Heart left ventricle (tissue), 16 donors: Measurements from ENCODE around the gene DGKE. TPM values are rescaled to one million over a fixed set of nuclear protein-coding genes. Genes with fewer than 3 reads are reported as not detected.

Source experiments
- ATAC-seq, 4 donors: fragments of 200-7000 bp; cut with Tn5 transposase; one replicate each; pipeline ENCODE4 v1.9.1; 2020 to 2022; ENCODE audit warnings: moderate library complexity in 4 of 4, mild to moderate bottlenecking in 3 of 4, moderate number of reproducible peaks in 1 of 4
- DNase-seq, 5 donors: peaks; one replicate each; pipeline ENCODE4 v3.0.0-alpha.2; 2020
- H3K27ac ChIP-seq, 12 donors: fragments of 200-600 bp; sonication (generic) in 4 of 12; one replicate each; pipeline versions ENCODE4 v1.5.0 to v1.8.0; 2016 to 2022; ENCODE audit warnings: mild to moderate bottlenecking in 2 of 12
- H3K27me3 ChIP-seq, 9 donors: fragments of 200-600 bp; sonication (generic) in 2 of 9; one replicate each; pipeline versions ENCODE4 v1.5.1 to v1.8.0; 2016 to 2022; ENCODE audit warnings: mild to moderate bottlenecking in 3 of 9
- H3K36me3 ChIP-seq, 9 donors: fragments of 200-600 bp; sonication (generic) in 2 of 9; one replicate each; pipeline versions ENCODE4 v1.5.0 to v1.8.0; 2018 to 2022; ENCODE audit warnings: mild to moderate bottlenecking in 2 of 9
- H3K4me1 ChIP-seq, 12 donors: fragments of 200-600 bp; sonication (generic) in 4 of 12; one replicate each; pipeline versions ENCODE4 v1.5.0 to v1.8.0; 2016 to 2022; ENCODE audit warnings: mild to moderate bottlenecking in 3 of 12
- H3K4me3 ChIP-seq, 12 donors: fragments of 200-600 bp; sonication (generic) in 4 of 12; one replicate each; pipeline versions ENCODE4 v1.5.0 to v1.8.0; 2017 to 2022; ENCODE audit warnings: mild to moderate bottlenecking in 9 of 12, moderate library complexity in 4 of 12
- H3K9me3 ChIP-seq, 12 donors: fragments of 200-600 bp; sonication (generic) in 4 of 12; one replicate each; pipeline versions ENCODE4 v1.5.0 to v1.8.0; 2016 to 2022; ENCODE audit warnings: mild to moderate bottlenecking in 1 of 12
- POLR2A ChIP-seq, 2 donors: fragments of 450-650 bp; IDR thresholded peaks; one replicate each; pipeline ENCODE4 v1.6.1; 2017; ENCODE audit warnings: antibody characterized with exemption in 2 of 2, mild to moderate bottlenecking in 2 of 2, moderate library complexity in 2 of 2
- WGBS, 4 donors: extraction: QIAGEN DNeasy Blood & Tissue Kit in 2 of 4; methylation state at CpG; one replicate each; pipeline versions ENCODE4 v1.1.5 to v1.1.7; 2013 to 2018; 5-methylcytosine and 5-hydroxymethylcytosine counted together
- intact Hi-C, 10 donors: fragments of 100-400 bp; cut with DNase I; formaldehyde crosslinking; loops; one replicate each; pipeline versions ENCODE4 v1.11.1 to v1.14.2; 2022
- polyA plus RNA-seq, 2 donors: library from polyadenylated mRNA; stranded (reverse); fragments of 200-250 nt; gene quantifications; one replicate each; pipeline ENCODE4 v1.2.3, GENCODE V29; 2013
- total RNA-seq, 9 donors: library from RNA; depleted of rRNA in 2 of 9; stranded (reverse); fragments of >200 nt in 2 of 9; fragmentation: NEBNext Ultra II Directional in 3 of 9; extraction: Animal tissue kit (Norgen Biotek cat#: 25700) in 3 of 9; gene quantifications; one replicate each; pipeline versions ENCODE4 v1.1.0 to v1.2.4, GENCODE V29; 2016 to 2023
- TF ChIP-seq, protein P1 (sequence below), 12 donors: fragments of 200-600 bp; sonication (generic) in 4 of 12; IDR thresholded peaks; one replicate each; pipeline versions ENCODE4 v1.5.0 to v1.8.0; 2018 to 2022; ENCODE audit warnings: antibody characterized with exemption in 12 of 12, mild to moderate bottlenecking in 5 of 12
- donor health status: ischemic (EF 13 %, LVEDD 7.1; RV severe dilation, severe dysfunction).
- donor health status: healthy with polysubstance abuse.
- donor health status: DM: no; HTN: yes; CAD: no.
- donor health status: DM: no; HTN: no; CAD: no.
- donor health status: ischemic (EF 25% LVEDD 6.9; RV normal size, moderate dysfunction).
- donor health status: ischemic (EF 25% LVEDD 5.7; RV mildly dilated, moderate dysfunction).
- donor health status: healthy.
- donor health status: DM: yes; HTN: yes; CAD: no.
- donor health status: ischemic (EF 35%, LVEDD 5.7; RV mildly dilated, moderate dysfunction).
- donor health status: nonischemic (EF 11% LVEDD 7.7; RV severe dilation, severe dysfunction).
- donor health status: DM: yes; HTN: yes; CAD: no.
- donor health status: PGD.
- donor health status: ischemic (EF 29% LVEDD 5.4; RV normal size, mild dysfunction).
- donor health status: nonischemic (EF 23%, LVEDD 6.1; RV moderate dilation, normal function).

The DGKE gene
- total and polyA plus RNA-seq, 11 donors, result 0.96 to 4.1 (median 2.8) TPM

DNA sequence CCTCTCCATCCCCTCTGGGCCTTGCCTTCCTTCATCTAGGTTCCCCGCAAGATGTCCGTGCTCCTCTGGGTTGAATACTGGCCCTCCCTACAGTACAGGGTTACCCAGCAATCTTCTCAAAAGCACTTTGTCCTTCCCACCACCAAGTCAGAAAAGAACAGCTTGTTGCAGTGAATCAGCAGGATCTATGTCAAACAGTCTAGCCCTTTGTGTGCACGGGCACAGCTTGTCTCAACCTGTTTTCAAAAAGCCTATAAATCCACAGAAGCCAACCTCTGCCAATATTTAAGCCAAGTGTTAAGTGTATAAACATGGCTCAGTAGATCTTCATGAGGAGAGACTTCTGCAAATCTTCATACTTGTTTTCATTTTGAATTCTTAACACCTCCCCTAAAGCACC is 25.4 kb upstream of the DGKE start:
- H3K36me3 ChIP-seq, result no peaks in the 10 kb centered on the region
- ATAC-seq (no peak), DNase-seq (no peak)
- H3K27me3 ChIP-seq, result no peaks in the 10 kb centered on the region
- no peak overlapping the region for H3K4me3 ChIP-seq
- intact Hi-C loops, result no loop called here
- H3K9me3 ChIP-seq, result no peaks in the 10 kb centered on the region
- TF ChIP-seq, protein P1, sequence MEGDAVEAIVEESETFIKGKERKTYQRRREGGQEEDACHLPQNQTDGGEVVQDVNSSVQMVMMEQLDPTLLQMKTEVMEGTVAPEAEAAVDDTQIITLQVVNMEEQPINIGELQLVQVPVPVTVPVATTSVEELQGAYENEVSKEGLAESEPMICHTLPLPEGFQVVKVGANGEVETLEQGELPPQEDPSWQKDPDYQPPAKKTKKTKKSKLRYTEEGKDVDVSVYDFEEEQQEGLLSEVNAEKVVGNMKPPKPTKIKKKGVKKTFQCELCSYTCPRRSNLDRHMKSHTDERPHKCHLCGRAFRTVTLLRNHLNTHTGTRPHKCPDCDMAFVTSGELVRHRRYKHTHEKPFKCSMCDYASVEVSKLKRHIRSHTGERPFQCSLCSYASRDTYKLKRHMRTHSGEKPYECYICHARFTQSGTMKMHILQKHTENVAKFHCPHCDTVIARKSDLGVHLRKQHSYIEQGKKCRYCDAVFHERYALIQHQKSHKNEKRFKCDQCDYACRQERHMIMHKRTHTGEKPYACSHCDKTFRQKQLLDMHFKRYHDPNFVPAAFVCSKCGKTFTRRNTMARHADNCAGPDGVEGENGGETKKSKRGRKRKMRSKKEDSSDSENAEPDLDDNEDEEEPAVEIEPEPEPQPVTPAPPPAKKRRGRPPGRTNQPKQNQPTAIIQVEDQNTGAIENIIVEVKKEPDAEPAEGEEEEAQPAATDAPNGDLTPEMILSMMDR (IDR thresholded peaks at IDR 0.05), result no peak
- TF ChIP-seq POLR2A (IDR thresholded peaks at IDR 0.05), result no peak
- H3K4me1 ChIP-seq, result no peaks in the 10 kb centered on the region
- 88 to 92% (median 89%) methylated on average over 3 of the region's 3 CpGs for WGBS, 4 donors
- H3K27ac ChIP-seq, result peak overlapping the region in 1 of 12 donors; percentile 63

DNA sequence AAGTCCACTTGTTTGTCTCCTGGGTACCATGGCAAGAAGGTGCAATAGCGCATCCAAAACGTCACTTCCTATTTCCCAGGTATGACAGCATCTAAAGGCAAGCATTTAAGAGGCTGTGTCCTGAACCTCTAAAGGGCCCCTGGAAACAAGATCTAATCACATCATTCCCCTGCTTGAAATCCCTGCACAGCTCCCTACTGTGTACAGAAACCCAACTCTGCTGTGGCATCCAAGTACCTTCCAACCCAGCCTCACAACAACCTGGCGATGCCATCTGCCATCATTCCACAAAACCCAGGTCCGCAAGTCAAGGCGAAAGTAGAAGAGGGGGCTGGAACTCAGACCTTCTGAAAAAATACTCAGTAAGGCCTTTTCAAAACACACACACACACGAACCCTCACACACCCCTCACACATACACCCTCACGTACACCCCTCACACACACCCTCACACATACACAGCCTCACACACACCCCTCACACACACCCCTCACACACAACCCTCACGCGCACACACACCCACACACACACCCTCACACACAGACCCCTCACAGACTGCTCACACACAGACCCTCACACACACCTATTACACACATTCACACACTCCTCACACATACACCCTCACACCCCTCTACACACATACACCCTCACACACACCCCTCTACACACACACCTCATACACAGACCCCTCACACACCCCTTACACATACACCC is 24.7 kb upstream of the DGKE start:
- Histone ChIP-seq H3K9me3 (no peaks in the 10 kb centered on the region), H3K4me1 (no peaks in the 10 kb centered on the region), H3K27ac (no peak overlapping the region), H3K36me3 (no peaks in the 10 kb centered on the region), H3K4me3 (no peak overlapping the region), H3K27me3 (no peaks in the 10 kb centered on the region)
- intact Hi-C loops, result no loop called here
- peak in 1 of 4 donors; percentile 42 for ATAC-seq
- TF ChIP-seq POLR2A (IDR thresholded peaks at IDR 0.05), result no peak
- TF ChIP-seq, protein P1 (IDR thresholded peaks at IDR 0.05), result no peak
- DNase-seq, result no peak
- WGBS, 4 donors, result 91 to 96% (median 95%) methylated on average over 9 of the region's 9 CpGs

DNA sequence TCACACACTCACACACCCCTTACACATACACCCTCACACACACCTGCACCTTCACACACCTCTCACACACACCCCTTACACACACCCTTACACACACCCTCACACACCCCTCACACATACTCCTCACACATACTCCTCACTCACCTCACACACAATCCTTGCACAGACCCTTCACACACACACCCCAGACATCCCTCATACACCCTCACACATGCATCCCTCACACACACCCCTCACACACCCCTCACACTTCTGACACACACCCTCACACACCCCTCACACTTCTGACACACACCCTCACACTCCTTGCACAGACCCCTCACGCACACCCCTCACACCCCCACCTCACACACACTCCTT is 24.2 kb upstream of the DGKE start:
- DNase-seq, result no peak
- H3K27ac ChIP-seq, result no peak overlapping the region
- no peaks in the 10 kb centered on the region for H3K36me3 ChIP-seq
- intact Hi-C loops, result no loop called here
- H3K4me1 ChIP-seq, result no peaks in the 10 kb centered on the region
- H3K4me3 ChIP-seq, result no peak overlapping the region
- no peaks in the 10 kb centered on the region for H3K27me3 ChIP-seq
- no peaks in the 10 kb centered on the region for H3K9me3 ChIP-seq
- WGBS, 4 donors, result 89 to 98% (median 93%) methylated on average over 1 of the region's 1 CpG
- TF ChIP-seq, protein P1 (IDR thresholded peaks at IDR 0.05), result no peak
- TF ChIP-seq POLR2A (IDR thresholded peaks at IDR 0.05), result no peak
- peak in 2 of 4 donors; percentile 16 to 45 for ATAC-seq

DNA sequence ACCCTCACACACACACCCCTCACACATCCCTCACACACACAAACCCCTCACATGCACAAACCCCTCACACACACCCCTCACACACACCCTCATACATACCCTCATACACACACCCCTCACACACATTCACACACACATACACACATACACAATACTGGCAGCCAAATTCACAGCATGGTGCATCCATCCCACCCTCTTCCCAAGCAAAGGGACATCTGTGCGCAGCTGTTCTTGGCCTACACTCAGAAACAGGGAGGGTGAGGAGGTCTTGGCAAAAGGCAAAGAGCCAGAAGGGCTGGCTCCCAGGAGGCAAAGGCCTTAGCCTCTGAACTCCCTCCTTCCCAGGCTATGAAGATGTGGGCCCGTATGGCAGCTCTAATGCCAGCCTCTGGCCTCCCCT is 23.6 kb upstream of the DGKE start:
- 67 to 76% (median 70%) methylated on average over 2 of the region's 2 CpGs for WGBS, 4 donors
- Histone ChIP-seq H3K4me3 (no peak overlapping the region), H3K9me3 (no peaks in the 10 kb centered on the region), H3K27me3 (no peaks in the 10 kb centered on the region), H3K36me3 (no peaks in the 10 kb centered on the region), H3K27ac (no peak overlapping the region), H3K4me1 (no peaks in the 10 kb centered on the region)
- no peak for TF ChIP-seq POLR2A (IDR thresholded peaks at IDR 0.05)
- TF ChIP-seq, protein P1 (IDR thresholded peaks at IDR 0.05), result no peak
- DNase-seq, result peak in 2 of 5 donors; percentile 44 to 65
- intact Hi-C loops, result no loop called here
- ATAC-seq, result peak in 3 of 4 donors; percentile 17 to 61 (median 28)
